A673 (cell line): Measurements from ENCODE around the gene TTC12.

ENCODE experiments used
- EZH2 ChIP-seq: fragments of 200-600 bp; sonication (generic); IDR thresholded peaks from 2 replicates; pipeline ENCODE4 v1.6.1; 2017; ENCODE audit warnings: borderline replicate concordance, low read depth, mild to moderate bottlenecking, mixed read lengths, antibody characterized with exemption, low read length; ENCODE audit not compliant: poor library complexity, severe bottlenecking
- TF ChIP-seq, protein P1 (sequence below): fragments of 300-800, 200-600 bp; sonication (generic); conservative IDR thresholded peaks from 2 replicates; pipeline ENCODE4 v1.5.1; 2017; ENCODE audit warnings: low read depth, mild to moderate bottlenecking, antibody characterized with exemption, low read length, moderate library complexity, mixed read lengths

DNA sequence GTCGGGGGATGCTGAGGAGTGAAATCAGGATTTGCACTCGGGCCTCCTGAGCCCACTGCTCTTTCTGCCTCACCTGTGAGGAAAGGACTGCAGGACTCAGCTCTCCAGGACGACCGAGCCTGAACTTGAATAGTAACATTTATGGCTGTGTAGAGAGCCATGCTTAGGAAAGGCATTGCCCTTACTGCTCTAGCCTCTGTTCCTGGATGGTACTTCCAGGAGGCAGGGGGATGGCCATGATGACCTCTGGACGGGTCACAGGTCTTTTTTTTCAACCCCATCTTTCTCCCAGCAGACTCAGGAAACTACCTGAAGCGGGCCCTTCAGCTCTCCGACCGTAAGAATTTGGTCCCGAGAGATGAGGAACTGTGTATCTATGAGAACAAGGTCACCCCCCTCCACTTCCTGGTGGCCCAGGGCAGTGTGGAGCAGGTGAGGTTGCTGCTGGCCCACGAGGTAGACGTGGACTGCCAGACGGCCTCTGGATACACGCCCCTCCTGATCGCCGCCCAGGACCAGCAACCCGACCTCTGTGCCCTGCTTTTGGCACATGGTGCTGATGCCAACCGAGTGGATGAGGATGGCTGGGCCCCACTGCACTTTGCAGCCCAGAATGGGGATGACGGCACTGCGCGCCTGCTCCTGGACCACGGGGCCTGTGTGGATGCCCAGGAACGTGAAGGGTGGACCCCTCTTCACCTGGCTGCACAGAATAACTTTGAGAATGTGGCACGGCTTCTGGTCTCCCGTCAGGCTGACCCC, 84.5 kb downstream of the TTC12 start:
- TF ChIP-seq, protein P1, sequence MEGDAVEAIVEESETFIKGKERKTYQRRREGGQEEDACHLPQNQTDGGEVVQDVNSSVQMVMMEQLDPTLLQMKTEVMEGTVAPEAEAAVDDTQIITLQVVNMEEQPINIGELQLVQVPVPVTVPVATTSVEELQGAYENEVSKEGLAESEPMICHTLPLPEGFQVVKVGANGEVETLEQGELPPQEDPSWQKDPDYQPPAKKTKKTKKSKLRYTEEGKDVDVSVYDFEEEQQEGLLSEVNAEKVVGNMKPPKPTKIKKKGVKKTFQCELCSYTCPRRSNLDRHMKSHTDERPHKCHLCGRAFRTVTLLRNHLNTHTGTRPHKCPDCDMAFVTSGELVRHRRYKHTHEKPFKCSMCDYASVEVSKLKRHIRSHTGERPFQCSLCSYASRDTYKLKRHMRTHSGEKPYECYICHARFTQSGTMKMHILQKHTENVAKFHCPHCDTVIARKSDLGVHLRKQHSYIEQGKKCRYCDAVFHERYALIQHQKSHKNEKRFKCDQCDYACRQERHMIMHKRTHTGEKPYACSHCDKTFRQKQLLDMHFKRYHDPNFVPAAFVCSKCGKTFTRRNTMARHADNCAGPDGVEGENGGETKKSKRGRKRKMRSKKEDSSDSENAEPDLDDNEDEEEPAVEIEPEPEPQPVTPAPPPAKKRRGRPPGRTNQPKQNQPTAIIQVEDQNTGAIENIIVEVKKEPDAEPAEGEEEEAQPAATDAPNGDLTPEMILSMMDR, result no peak
- TF ChIP-seq EZH2, result no peak
